ENCODE measurements around the gene PLCB4.

Gene PLCB4

GRCh38 chr20:9179193-9179802, 110.4 kb downstream of the PLCB4 start:
- no peak for DNase-seq (ENCODE audit: low read depth)

- no peak for DNase-seq (ENCODE audit: low read depth)
Measured at GRCh38 chr20:9179867-9180266, 111.0 kb downstream of the PLCB4 start.

GRCh38 chr20:9180481-9181257, 111.8 kb downstream of the PLCB4 start:
- no peak for DNase-seq (ENCODE audit: low read depth)

GRCh38 chr20:9185511-9185910, 116.6 kb downstream of the PLCB4 start:
- no peak for DNase-seq (ENCODE audit: low read depth)

DNA sequence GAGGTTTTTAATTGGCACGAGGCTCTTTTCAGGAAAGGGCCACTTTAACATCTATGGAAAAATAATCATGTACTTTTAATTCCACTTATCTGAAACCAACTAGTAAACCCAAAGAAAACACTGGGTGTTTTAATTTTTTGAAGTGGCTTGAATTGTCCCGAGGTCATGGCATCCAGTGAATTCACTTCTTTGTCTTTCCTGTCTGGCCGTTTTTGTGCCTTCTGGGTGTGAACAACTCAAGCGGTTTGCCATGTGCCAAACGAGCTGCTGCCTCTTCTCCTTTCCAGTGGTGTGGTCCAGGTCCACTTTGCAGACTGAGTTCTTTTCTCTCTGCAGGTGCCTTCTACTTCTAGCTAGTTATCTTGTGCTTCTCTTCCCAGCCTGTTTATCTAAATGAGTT, 117.5 kb downstream of the PLCB4 start:
- no peak for DNase-seq (ENCODE audit: low read depth)

- DNase-seq (ENCODE audit: low read depth), result no peak
Measured at GRCh38 chr20:9195031-9195430, 126.1 kb downstream of the PLCB4 start.

- no peak for DNase-seq (ENCODE audit: low read depth)
Measured at GRCh38 chr20:9196110-9196509, 127.2 kb downstream of the PLCB4 start.

- no peak for DNase-seq (ENCODE audit: low read depth)
Measured at GRCh38 chr20:9198460-9198859, 129.6 kb downstream of the PLCB4 start.

DNA sequence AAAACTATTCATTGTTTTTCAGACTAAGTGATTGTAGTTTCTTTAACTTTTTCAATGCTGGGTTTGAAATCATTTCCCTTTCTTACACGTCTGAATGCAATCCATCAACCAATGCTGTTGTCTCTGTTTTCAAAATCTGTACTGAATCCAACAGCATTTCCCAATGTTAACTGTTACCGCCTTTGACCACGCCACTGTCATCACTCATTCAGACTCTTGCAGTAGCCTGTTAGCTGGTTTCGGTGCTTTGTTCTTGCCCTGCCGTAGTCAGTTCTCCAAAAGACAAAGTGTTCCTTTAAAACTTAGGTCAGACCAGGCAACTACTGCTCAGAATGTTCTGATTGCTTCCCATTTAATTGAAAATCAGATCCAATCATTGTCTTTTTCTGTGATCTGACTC, 131.3 kb downstream of the PLCB4 start:
- DNase-seq (ENCODE audit: low read depth), result no peak

- no peak for DNase-seq (ENCODE audit: low read depth)
Measured at GRCh38 chr20:9200620-9201019, 131.7 kb downstream of the PLCB4 start.

DNA sequence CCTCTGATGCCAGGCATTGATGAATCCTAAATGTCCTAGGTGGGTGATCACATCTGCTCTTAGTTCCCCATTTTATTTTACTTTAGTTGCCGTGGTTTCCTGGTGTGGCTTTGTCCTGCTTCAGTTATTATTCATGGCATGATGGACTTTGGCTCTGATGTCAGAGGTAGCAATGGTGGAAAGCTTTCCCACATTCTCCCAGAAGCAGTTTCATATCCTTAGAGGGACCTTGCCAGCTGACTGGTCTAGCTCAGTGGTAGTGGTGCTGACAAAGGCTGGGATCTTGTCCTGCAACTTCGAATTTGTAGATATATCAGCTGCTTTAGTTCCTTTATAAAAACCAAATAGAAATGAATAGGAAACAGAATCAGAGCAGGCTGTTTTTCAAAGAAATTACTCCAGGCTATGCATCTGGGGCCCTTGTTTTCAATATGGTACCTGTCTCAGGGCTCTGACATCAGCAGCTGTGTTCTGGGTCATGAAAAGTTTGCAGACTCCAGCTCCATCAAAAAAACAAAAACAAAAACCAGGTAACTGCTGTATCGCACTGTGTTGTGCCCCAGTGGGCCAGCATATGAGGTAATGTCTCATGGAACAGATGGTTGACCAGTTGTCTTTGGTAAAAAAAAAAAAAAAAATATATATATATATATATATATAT, 133.7 kb downstream of the PLCB4 start:
- DNase-seq (ENCODE audit: low read depth), result no peak

GRCh38 chr20:9203081-9203447, 134.2 kb downstream of the PLCB4 start:
- DNase-seq (ENCODE audit: low read depth), result no peak

- no peak for DNase-seq (ENCODE audit: low read depth)
Measured at GRCh38 chr20:9204979-9205378, 136.1 kb downstream of the PLCB4 start.

GRCh38 chr20:9206486-9206885, 137.6 kb downstream of the PLCB4 start:
- no peak for DNase-seq (ENCODE audit: low read depth)

GRCh38 chr20:9207253-9207652, 138.4 kb downstream of the PLCB4 start:
- DNase-seq (ENCODE audit: low read depth), result no peak

DNA sequence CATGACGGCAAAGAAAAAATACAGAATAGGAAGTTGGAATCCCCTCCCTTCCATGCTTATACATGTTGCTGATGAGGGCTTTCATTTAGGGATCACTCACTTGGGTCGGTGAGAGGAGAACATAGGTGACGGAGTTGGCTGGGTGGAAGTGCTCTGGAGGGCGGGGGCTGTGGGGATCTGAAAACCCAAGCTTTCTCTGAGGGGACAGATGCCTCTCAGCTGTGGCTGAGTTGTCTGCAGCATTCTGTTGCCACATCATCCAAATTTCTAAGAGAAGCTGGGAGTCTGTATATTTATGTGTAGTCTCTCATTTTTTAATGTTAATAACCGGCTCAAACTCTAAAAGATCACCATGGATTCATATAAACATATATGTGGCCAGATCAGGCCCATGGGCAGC, 141.5 kb downstream of the PLCB4 start:
- DNase-seq (ENCODE audit: low read depth), result no peak

DNA sequence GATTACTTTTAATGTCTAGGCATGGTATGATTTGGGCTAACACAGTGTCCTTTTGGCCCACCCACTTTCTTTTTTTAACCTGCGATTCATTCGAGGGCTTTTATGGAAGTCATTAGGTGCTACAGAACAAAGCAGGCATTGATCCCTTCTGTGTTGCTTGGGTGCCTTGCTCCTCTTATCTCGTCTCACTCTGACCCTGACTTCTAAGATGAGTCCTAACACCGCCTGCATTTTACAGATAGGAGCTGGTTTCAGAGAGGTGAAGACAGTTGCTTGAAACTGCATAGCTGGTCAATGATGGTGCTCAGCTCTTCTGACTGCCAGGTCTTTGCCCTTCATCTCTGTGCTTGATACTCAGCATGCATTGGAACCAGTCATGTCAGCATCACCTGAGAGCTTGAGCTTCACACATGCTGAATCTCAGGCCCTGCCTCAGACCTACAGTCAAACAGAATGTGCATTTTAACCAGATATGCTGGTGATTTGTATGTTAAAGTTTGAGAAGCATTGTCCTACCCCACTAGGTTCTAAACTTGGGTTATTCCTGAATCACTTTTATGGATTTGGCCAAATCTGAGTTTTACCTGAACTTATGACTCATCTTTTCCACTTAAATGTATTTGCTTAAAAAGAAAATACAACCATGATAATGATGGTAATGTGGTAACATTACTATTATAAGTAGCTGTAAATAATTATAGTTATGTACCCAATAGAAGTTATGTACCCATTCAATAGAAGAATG, 142.3 kb downstream of the PLCB4 start:
- DNase-seq (ENCODE audit: low read depth), result no peak

DNA sequence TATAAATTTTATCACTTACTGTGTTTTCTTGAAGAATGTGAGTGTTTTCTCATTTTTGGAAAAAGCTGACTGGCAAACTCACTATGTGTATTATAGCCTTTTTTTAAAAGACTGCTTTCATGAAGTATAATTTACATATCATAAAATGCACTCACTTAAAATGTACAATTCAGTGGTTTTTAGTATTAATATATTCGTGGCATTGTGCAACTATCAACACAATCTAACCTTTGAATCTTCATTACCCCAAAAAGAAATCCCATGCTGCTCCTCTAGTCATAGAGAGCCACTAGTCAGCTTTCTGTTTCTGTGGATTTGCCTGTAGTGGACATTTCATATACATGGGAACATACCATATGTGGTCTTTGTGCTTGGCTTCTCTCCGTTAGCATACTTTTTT, 143.8 kb downstream of the PLCB4 start:
- DNase-seq (ENCODE audit: low read depth), result no peak

DNA sequence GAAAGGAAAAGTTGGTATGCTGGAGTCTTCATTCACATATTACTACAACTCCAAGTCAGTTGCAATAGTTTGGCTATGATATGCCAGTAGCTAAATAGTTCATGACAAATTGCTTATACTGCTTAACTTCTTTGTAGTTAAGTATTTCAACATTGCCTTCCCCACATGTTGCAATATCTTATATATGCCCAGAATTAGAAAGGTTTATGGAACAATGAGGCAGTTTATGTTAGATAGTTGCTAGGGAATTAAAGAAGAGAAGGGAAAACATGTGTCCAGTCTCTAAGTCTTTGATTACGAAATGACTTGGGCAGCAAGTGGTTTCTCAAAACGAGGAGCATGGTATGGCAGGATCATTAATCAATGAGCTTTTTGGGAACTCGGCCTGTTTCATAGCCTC, 145.8 kb downstream of the PLCB4 start:
- no peak for DNase-seq (ENCODE audit: low read depth)

GRCh38 chr20:9215539-9215938, 146.7 kb downstream of the PLCB4 start:
- no peak for DNase-seq (ENCODE audit: low read depth)

- DNase-seq (ENCODE audit: low read depth), result no peak
Measured at GRCh38 chr20:9218531-9218961, 149.7 kb downstream of the PLCB4 start.

DNA sequence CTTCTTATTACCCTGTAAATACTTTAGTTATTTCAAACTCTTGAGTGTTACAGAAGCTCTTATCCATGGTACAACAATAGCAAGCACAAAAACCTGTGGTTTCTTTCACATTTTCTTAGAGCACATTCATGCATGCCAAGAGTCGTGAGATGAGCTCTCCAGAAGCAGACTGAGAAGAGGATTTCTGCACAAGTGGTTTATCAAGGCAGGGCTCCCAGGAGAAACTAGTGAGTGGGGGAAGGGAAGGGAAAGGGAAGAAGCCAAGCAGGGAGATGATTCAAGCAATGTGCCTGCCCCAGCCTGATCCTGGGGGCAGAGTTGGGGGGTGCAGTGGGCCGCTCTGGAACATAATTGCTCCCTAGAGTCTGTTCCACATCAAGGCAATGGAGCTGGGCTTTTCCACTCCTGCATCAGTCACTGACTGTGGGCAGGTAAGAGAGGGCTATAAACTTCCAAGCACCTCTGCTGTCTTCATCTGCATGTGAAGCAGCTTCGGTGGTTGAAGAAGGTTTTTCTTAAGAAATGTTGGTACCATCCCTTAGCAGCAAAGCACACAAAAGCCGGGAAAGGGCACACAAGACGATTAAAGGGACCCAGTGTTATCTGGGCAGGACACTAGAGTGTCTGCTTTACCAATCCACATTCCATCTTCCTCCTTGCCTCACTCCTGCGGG, 152.1 kb downstream of the PLCB4 start:
- DNase-seq (ENCODE audit: low read depth), result no peak

Measured in activated T-cell treated with anti-CD3 and anti-CD28 coated beads for 24 hours (primary cell).